AG09309 (cell line): Measurements from ENCODE around the gene MBOAT7.
"Not testable (repeated sequence)": the region's sequence is repeated elsewhere in the genome, so short reads cannot be mapped to it uniquely, and the experiment has no call there.

Experiments used
- DNase-seq: peaks from one replicate; pipeline ENCODE4 v3.0.0-alpha.2; 2010; ENCODE audit warnings: low read depth
- H3K4me3 ChIP-seq: 2 replicates; pipeline ENCODE4 v1.5.1; 2011; ENCODE audit warnings: mild to moderate bottlenecking, low read depth, low read length, moderate library complexity; ENCODE audit not compliant: control insufficient read depth
- TF ChIP-seq, protein P1 (sequence below): IDR thresholded peaks from 2 replicates; pipeline ENCODE4 v1.5.1; 2011; ENCODE audit warnings: mild to moderate bottlenecking, low read depth, low read length, inconsistent platforms; ENCODE audit not compliant: insufficient read depth, control insufficient read depth; ENCODE audit errors: missing control alignments

MBOAT7 gene

GRCh38 chr19:54189735-54190502 lies 539 bp upstream of the MBOAT7 start:
- TF ChIP-seq, protein P1, sequence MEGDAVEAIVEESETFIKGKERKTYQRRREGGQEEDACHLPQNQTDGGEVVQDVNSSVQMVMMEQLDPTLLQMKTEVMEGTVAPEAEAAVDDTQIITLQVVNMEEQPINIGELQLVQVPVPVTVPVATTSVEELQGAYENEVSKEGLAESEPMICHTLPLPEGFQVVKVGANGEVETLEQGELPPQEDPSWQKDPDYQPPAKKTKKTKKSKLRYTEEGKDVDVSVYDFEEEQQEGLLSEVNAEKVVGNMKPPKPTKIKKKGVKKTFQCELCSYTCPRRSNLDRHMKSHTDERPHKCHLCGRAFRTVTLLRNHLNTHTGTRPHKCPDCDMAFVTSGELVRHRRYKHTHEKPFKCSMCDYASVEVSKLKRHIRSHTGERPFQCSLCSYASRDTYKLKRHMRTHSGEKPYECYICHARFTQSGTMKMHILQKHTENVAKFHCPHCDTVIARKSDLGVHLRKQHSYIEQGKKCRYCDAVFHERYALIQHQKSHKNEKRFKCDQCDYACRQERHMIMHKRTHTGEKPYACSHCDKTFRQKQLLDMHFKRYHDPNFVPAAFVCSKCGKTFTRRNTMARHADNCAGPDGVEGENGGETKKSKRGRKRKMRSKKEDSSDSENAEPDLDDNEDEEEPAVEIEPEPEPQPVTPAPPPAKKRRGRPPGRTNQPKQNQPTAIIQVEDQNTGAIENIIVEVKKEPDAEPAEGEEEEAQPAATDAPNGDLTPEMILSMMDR = no peak
- peak overlapping the region; percentile 85 for H3K4me3 ChIP-seq
- DNase-seq = peak; percentile 100

DNA sequence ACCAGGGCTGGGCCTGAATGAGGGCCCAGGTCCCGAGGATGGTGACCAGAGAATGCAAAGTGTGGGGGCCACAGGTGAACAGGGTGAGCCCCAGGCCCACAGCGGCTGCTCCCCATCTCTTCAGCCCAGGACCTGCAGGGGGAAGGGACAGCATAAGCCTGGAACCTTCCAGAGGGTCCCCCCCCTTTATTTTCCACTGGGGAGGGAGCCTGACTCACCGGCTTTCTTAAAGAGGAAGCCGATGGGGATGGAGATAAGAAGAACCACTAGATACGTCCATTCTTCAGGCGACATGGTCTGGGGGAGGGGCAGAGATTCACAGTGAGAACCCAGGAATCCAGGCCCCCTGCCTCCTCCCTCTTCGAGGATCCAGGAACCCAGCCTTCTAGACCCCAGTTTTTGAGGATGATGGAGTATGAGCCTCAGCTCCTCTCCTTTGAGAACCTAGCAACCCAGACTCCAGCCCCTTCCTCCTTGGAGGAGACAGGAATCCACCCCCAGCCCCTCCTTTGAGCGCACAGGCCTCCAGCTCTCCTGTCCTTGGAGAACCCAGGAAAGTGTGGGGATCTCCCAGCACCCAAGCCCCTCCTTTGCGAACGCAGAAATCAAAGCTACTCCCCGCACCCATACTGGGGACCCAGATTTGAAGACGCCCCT lies 1.0 kb downstream of the MBOAT7 start:
- TF ChIP-seq, protein P1 = no peak
- H3K4me3 ChIP-seq = peak overlapping the region; percentile 85
- no peak for DNase-seq

GRCh38 chr19:54186934-54187381 lies 2.4 kb downstream of the MBOAT7 start:
- TF ChIP-seq, protein P1 = no peak
- no peak overlapping the region for H3K4me3 ChIP-seq
- DNase-seq = no peak

DNA sequence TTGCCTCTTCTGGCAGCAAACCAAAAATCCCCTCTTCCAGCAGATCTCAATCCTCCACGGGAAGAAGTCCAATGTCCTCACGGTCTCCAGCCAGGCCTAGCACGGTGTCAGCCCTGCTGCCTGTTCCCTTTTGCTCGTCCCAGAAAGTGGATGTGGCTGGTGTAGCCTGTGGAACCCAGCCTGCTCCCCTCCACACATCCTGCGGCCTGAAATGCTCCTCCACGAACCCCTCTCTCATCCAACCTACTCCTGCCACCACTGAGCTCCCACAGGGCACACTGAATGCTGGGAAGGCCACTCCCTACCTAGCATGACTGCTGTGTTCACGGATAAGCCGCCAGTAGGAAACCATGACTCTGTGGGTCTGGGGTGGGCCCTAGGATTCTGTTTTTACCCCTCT lies 3.0 kb downstream of the MBOAT7 start:
- no peak overlapping the region for H3K4me3 ChIP-seq
- TF ChIP-seq, protein P1 = no peak
- no peak for DNase-seq

DNA sequence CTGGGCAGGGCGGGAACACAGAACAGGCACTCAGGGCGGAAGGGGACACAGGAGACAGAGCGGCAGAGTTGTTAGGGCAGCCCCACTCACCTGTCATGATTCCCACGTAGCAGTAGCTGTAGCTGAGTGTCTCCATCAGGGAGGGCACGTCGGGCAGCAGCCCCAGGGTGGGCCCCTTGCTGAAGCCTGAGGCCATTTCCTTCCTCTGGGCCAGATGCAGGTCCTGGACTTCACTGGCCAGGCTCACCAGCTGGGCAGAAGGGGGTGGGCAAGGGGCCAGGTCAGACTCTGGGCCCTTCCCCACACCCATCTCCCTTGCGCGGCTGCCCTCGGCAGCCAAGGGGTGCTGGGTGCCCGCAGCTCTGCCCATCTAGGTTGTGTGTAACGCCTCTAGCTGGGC lies 5.9 kb downstream of the MBOAT7 start:
- H3K4me3 ChIP-seq = no peak overlapping the region
- no peak for DNase-seq
- TF ChIP-seq, protein P1 = no peak

- H3K4me3 ChIP-seq, DNase-seq: not testable (repeated sequence)
These were observed 7.5 kb downstream of the MBOAT7 start for GRCh38 chr19:54181894-54182293.

DNA sequence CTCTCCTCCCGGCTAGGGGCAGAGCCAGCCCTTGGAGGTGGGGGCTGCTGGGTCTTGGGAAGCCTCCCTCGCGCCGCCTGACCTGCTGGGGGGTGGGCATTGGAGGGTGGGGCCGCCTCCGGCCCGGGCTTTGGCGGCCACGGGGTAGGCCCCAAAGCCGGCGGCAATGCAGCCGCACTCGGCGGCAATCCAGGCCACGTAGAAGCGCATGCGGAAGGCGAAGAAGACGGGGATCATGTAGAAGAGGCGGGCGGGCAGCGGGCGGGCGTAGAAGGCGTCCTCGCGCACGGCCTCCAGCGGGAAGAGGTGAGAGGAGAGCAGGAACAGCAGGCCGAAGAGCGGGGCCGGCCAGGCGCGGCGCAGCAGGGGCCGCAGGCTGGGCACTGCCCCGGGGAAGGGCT lies 8.7 kb downstream of the MBOAT7 start:
- TF ChIP-seq, protein P1 = no peak
- DNase-seq = no peak
- H3K4me3 ChIP-seq = no peak overlapping the region
